BLaER1 treated with 17β-estradiol and CSF1 and Interleukin-3, amounts not matched to agents 10 nM and 100 nM (cell line): ENCODE data around the gene MRPL20.

Source experiments
- H3K27ac ChIP-seq, 11 experiments: shearing (Covaris generic); formaldehyde crosslinking; 2 replicates each; pipeline ENCODE4 v1.8.1; 2022
- H3K27me3 ChIP-seq, 11 experiments: shearing (Covaris generic); formaldehyde crosslinking; 2 replicates each; pipeline ENCODE4 v1.8.1; 2022
- H3K36me3 ChIP-seq, 11 experiments: shearing (Covaris generic); formaldehyde crosslinking; 2 replicates each; pipeline ENCODE4 v1.8.1; 2022
- H3K4me1 ChIP-seq, 10 experiments: shearing (Covaris generic); formaldehyde crosslinking; 2 replicates each; pipeline ENCODE4 v1.8.1; 2022
- H3K4me2 ChIP-seq, 11 experiments: shearing (Covaris generic); formaldehyde crosslinking; 2 replicates each; pipeline ENCODE4 v1.8.1; 2022
- H3K4me3 ChIP-seq, 10 experiments: shearing (Covaris generic); formaldehyde crosslinking; 2 replicates each; pipeline ENCODE4 v1.8.1; 2022
- H3K9ac ChIP-seq, 11 experiments: shearing (Covaris generic); formaldehyde crosslinking; 2 replicates each; pipeline ENCODE4 v1.8.1; 2022
- H3K9me3 ChIP-seq, 11 experiments: shearing (Covaris generic); formaldehyde crosslinking; replicated peaks in 1 of 11; 2 replicates each; pipeline ENCODE4 v1.8.1; 2022
- H4K20me1 ChIP-seq, 11 experiments: shearing (Covaris generic); formaldehyde crosslinking; 2 replicates each; pipeline ENCODE4 v1.8.1; 2022
- Cebpa-rat ChIP-seq, 11 experiments: shearing (Covaris generic); IDR thresholded peaks; 2 replicates each; pipeline ENCODE4 v1.8.1; 2022

MRPL20 gene

GRCh38 chr1:1434824-1435105, 27.7 kb upstream of the MRPL20 start:
- peaks cover 84 to 97% (median 97%) of the 10 kb centered on the region in 10 experiments for H3K4me1 ChIP-seq
- TF ChIP-seq Cebpa-rat (IDR thresholded peaks at IDR 0.05) = no peak
- H4K20me1 ChIP-seq = peaks cover 0 to 46% (median 28%) of the 10 kb centered on the region in 11 experiments; a peak in 16 of 22 replicates
- peak overlapping the region; percentile 57 to 70 (median 62); a peak in 19 of 20 replicates for H3K4me3 ChIP-seq
- no peaks in the 10 kb centered on the region for H3K9me3 ChIP-seq
- peaks cover 0 to 4% (median 0%) of the 10 kb centered on the region in 11 experiments; a peak in 1 of 22 replicates for H3K36me3 ChIP-seq
- H3K9ac ChIP-seq = peak overlapping the region; percentile 55 to 79 (median 72); a peak in 19 of 22 replicates
- no peaks in the 10 kb centered on the region; a peak in 2 of 22 replicates for H3K27me3 ChIP-seq
- peak overlapping the region in 8 of 11 experiments; percentile 65 to 78 (median 76); a peak in 16 of 22 replicates for H3K27ac ChIP-seq
- peak overlapping the region; percentile 90 to 100 (median 99) for H3K4me2 ChIP-seq

GRCh38 chr1:1434131-1434823, 27.2 kb upstream of the MRPL20 start:
- TF ChIP-seq Cebpa-rat (IDR thresholded peaks at IDR 0.05) = no peak
- no peaks in the 10 kb centered on the region for H3K9me3 ChIP-seq
- peak overlapping the region; percentile 37 to 70 (median 62) for H3K4me3 ChIP-seq
- H3K27me3 ChIP-seq = no peaks in the 10 kb centered on the region; a peak in 2 of 22 replicates
- H3K4me1 ChIP-seq = peaks cover 81 to 97% (median 95%) of the 10 kb centered on the region in 10 experiments
- H3K27ac ChIP-seq = peak overlapping the region; percentile 63 to 78 (median 69)
- H3K9ac ChIP-seq = peak overlapping the region; percentile 53 to 79 (median 72)
- H3K4me2 ChIP-seq = peak overlapping the region; percentile 90 to 100 (median 99)
- peaks cover 0 to 43% (median 28%) of the 10 kb centered on the region in 11 experiments; a peak in 16 of 22 replicates for H4K20me1 ChIP-seq
- peaks cover 0 to 3% (median 0%) of the 10 kb centered on the region in 11 experiments; a peak in 1 of 22 replicates for H3K36me3 ChIP-seq

- Histone ChIP-seq H3K9me3 (no peaks in the 10 kb centered on the region), H3K4me2 (peak overlapping the region; percentile 90 to 100 (median 99)), H3K27me3 (no peaks in the 10 kb centered on the region; a peak in 2 of 22 replicates), H3K4me1 (peaks cover 75 to 96% (median 90%) of the 10 kb centered on the region in 10 experiments), H4K20me1 (peaks cover 0 to 38% (median 27%) of the 10 kb centered on the region in 11 experiments; a peak in 16 of 22 replicates), H3K36me3 (no peaks in the 10 kb centered on the region; a peak in 1 of 22 replicates), H3K4me3 (peak overlapping the region; percentile 32 to 70 (median 60)), H3K9ac (peak overlapping the region; percentile 53 to 79 (median 72)), H3K27ac (peak overlapping the region; percentile 63 to 78 (median 69))
- no peak for TF ChIP-seq Cebpa-rat (IDR thresholded peaks at IDR 0.05)
These were observed 26.7 kb upstream of the MRPL20 start for GRCh38 chr1:1433804-1434130.

DNA sequence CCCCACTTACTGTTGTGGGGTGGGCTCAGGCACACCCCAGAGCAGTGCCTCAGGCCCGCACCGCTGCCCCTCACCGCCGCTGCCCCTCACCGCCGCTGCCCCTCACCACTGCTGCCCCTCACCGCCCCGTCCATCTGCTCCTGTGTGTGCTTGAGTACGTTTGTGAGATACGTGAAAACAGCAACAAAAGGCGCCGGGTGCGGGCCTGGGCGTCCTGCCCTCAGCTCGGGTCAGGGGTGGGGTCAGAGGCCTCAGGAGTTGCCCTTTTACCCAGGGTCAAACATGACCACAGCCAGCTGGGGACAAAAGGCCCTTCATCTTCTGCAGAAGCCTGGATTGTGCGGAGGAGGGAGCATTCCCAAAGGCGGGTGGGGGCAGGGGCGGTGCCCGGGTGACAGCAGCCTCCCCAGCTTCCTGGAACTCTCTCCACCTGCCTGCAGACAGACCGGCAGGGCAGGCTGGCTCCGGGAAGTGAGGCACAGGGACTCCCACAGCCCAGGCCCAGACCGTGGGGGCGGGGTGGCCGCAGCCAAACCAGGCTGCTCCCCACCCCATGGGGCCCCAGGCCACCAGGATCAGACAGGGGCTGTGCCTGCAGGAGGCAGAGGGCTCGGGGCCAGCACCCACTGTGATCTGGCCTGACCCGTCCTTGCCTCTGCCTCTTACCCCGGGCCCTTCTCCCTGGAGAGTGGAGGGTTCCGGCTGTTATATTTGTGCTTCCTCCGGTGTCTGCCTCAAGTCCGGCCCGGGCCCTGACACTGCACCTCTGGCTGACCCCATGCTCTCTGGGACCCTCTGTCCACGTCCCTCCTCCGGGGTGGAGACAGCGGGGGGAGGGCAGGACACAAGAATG, 26.1 kb upstream of the MRPL20 start:
- Histone ChIP-seq H3K9ac (peak overlapping the region; percentile 53 to 79 (median 72)), H3K9me3 (no peaks in the 10 kb centered on the region), H3K4me1 (peaks cover 70 to 90% (median 84%) of the 10 kb centered on the region in 10 experiments), H3K4me2 (peak overlapping the region; percentile 90 to 100 (median 99)), H3K36me3 (no peaks in the 10 kb centered on the region), H3K4me3 (peak overlapping the region; percentile 32 to 70 (median 60); a peak in 19 of 20 replicates), H3K27me3 (no peaks in the 10 kb centered on the region; a peak in 2 of 22 replicates), H3K27ac (peak overlapping the region; percentile 63 to 78 (median 69)), H4K20me1 (peaks cover 0 to 32% (median 23%) of the 10 kb centered on the region in 11 experiments; a peak in 15 of 22 replicates)
- TF ChIP-seq Cebpa-rat (IDR thresholded peaks at IDR 0.05) = no peak

- H4K20me1 ChIP-seq = peaks cover 0 to 24% (median 15%) of the 10 kb centered on the region in 11 experiments; a peak in 15 of 22 replicates
- H3K4me3 ChIP-seq = peak overlapping the region in 7 of 10 experiments; percentile 37 to 68 (median 59); a peak in 10 of 20 replicates
- H3K9ac ChIP-seq = peak overlapping the region; percentile 55 to 79 (median 72)
- H3K4me2 ChIP-seq = peak overlapping the region; percentile 90 to 100 (median 99)
- no peaks in the 10 kb centered on the region for H3K9me3 ChIP-seq
- no peaks in the 10 kb centered on the region; a peak in 2 of 22 replicates for H3K27me3 ChIP-seq
- H3K27ac ChIP-seq = peak overlapping the region; percentile 54 to 78 (median 67); a peak in 21 of 22 replicates
- H3K4me1 ChIP-seq = peaks cover 63 to 83% (median 77%) of the 10 kb centered on the region in 10 experiments
- no peak for TF ChIP-seq Cebpa-rat (IDR thresholded peaks at IDR 0.05)
- no peaks in the 10 kb centered on the region for H3K36me3 ChIP-seq
These were observed 25.3 kb upstream of the MRPL20 start for GRCh38 chr1:1432274-1432950.

- peaks cover 57 to 77% (median 71%) of the 10 kb centered on the region in 10 experiments for H3K4me1 ChIP-seq
- H3K9ac ChIP-seq = peak overlapping the region; percentile 55 to 79 (median 72)
- peak overlapping the region; percentile 54 to 78 (median 67); a peak in 20 of 22 replicates for H3K27ac ChIP-seq
These were observed 24.8 kb upstream of the MRPL20 start for GRCh38 chr1:1431845-1432273.

GRCh38 chr1:1430992-1431844, 24.1 kb upstream of the MRPL20 start:
- no peaks in the 10 kb centered on the region for H3K36me3 ChIP-seq
- peak overlapping the region in 3 of 10 experiments; percentile 3 to 61 (median 43); a peak in 2 of 20 replicates for H3K4me3 ChIP-seq
- peaks cover 0 to 7% (median 0%) of the 10 kb centered on the region in 11 experiments; a peak in 5 of 22 replicates for H3K27me3 ChIP-seq
- peaks cover 0 to 12% (median 3%) of the 10 kb centered on the region in 11 experiments; a peak in 10 of 22 replicates for H4K20me1 ChIP-seq
- no peak for TF ChIP-seq Cebpa-rat (IDR thresholded peaks at IDR 0.05)
- peaks cover 55 to 77% (median 71%) of the 10 kb centered on the region in 10 experiments for H3K4me1 ChIP-seq
- no peaks in the 10 kb centered on the region for H3K9me3 ChIP-seq
- peak overlapping the region; percentile 54 to 78 (median 67); a peak in 18 of 22 replicates for H3K27ac ChIP-seq
- peak overlapping the region; percentile 90 to 100 (median 99) for H3K4me2 ChIP-seq
- peak overlapping the region; percentile 55 to 79 (median 72); a peak in 21 of 22 replicates for H3K9ac ChIP-seq

More at GRCh38 chr1:1431845-1432273, 24.8 kb upstream of the MRPL20 start:
- no peak for TF ChIP-seq Cebpa-rat (IDR thresholded peaks at IDR 0.05)
- Histone ChIP-seq H3K9me3 (no peaks in the 10 kb centered on the region), H3K27me3 (peaks cover 0 to under 1% (median 0%) of the 10 kb centered on the region in 11 experiments; a peak in 3 of 22 replicates), H3K36me3 (no peaks in the 10 kb centered on the region), H3K4me2 (peak overlapping the region; percentile 90 to 100 (median 99)), H4K20me1 (peaks cover 0 to 19% (median 10%) of the 10 kb centered on the region in 11 experiments; a peak in 14 of 22 replicates), H3K4me3 (peak overlapping the region in 4 of 10 experiments; percentile 3 to 68 (median 52); a peak in 3 of 20 replicates)
